Uterus (tissue), 4 donors: Measurements from ENCODE around the gene OPCML. TPM values are rescaled to one million over a fixed set of nuclear protein-coding genes. Genes with fewer than 3 reads are reported as not detected.

Experiments used
- DNase-seq, 2 donors: peaks; one replicate each; pipeline ENCODE4 v3.0.0-alpha.2; 2019 to 2020
- H3K27ac ChIP-seq, 2 donors: fragments of 200-600 bp; sonication (generic); 1 replicate in 1 of 2; 2 replicates in 1 of 2; pipeline ENCODE4 v1.5.1; 2016 to 2018
- H3K27me3 ChIP-seq, 2 donors: fragments of 200-600 bp; sonication (generic); one replicate each; pipeline ENCODE4 v1.5.1; 2018 to 2019; ENCODE audit warnings: control low read depth in 1 of 2
- H3K36me3 ChIP-seq, 2 donors: fragments of 200-600 bp; sonication (generic); one replicate each; pipeline ENCODE4 v1.5.1; 2019; ENCODE audit warnings: control low read depth in 1 of 2
- H3K4me1 ChIP-seq, 2 donors: fragments of 200-600 bp; sonication (generic); one replicate each; pipeline ENCODE4 v1.5.1; 2018 to 2019; ENCODE audit warnings: control low read depth in 1 of 2
- H3K4me3 ChIP-seq, 2 donors: fragments of 200-600 bp; sonication (generic); 1 replicate in 1 of 2; 2 replicates in 1 of 2; pipeline ENCODE4 v1.5.1; 2018 to 2019; ENCODE audit warnings: mild to moderate bottlenecking in 1 of 2
- H3K9me3 ChIP-seq, 2 donors: fragments of 200-600 bp; sonication (generic); one replicate each; pipeline ENCODE4 v1.5.1; 2019; ENCODE audit warnings: control low read depth in 1 of 2
- CTCF ChIP-seq, 4 experiments: fragments of 200-600 bp in 2 of 4; fragments of 450-650 bp in 2 of 4; sonication (generic) in 2 of 4; IDR thresholded peaks; one replicate each; pipeline ENCODE4 v1.5.1; 2016 to 2019; ENCODE audit warnings: antibody characterized with exemption in 4 of 4, mild to moderate bottlenecking in 2 of 4, moderate library complexity in 1 of 4
- POLR2A ChIP-seq, 2 donors: fragments of 450-650 bp; IDR thresholded peaks; one replicate each; pipeline ENCODE4 v1.6.1; 2016; ENCODE audit warnings: antibody characterized with exemption in 2 of 2, mild to moderate bottlenecking in 1 of 2, moderate library complexity in 1 of 2
- intact Hi-C: fragments of 100-400 bp; cut with DNase I; formaldehyde crosslinking; loops from one replicate; pipeline ENCODE4 v1.15.1; 2023; ENCODE audit warnings: low total_unique reads
- total RNA-seq, 4 donors: library from RNA; depleted of rRNA in 3 of 4; stranded (reverse); fragments of >200 nt in 3 of 4; gene quantifications; one replicate each; pipeline versions ENCODE4 v1.1.0 to v1.2.4, GENCODE V29; 2014 to 2023
- donor health status: DM: yes; HTN: yes; CAD: no.

OPCML gene
- total RNA-seq, 4 donors from 2014 or later = under 0.01 to 3.9 (median 1.7) TPM

GRCh38 chr11:132913295-132913694 is 619.0 kb downstream of the OPCML start:
- H3K27ac ChIP-seq = no peak overlapping the region
- DNase-seq = no peak
- TF ChIP-seq POLR2A (IDR thresholded peaks at IDR 0.05) = no peak
- TF ChIP-seq CTCF (IDR thresholded peaks at IDR 0.05) = no peak
- no peaks in the 10 kb centered on the region for H3K4me1 ChIP-seq
- no peaks in the 10 kb centered on the region for H3K36me3 ChIP-seq
- no peaks in the 10 kb centered on the region for H3K9me3 ChIP-seq
- H3K27me3 ChIP-seq = no peaks in the 10 kb centered on the region
- no peak overlapping the region for H3K4me3 ChIP-seq
- intact Hi-C loops = no loop called here

- H3K4me1 ChIP-seq = no peaks in the 10 kb centered on the region
- no peaks in the 10 kb centered on the region for H3K27me3 ChIP-seq
- H3K4me3 ChIP-seq = no peak overlapping the region
- intact Hi-C loops = no loop called here
- no peaks in the 10 kb centered on the region for H3K9me3 ChIP-seq
- DNase-seq = no peak
- no peak overlapping the region for H3K27ac ChIP-seq
- H3K36me3 ChIP-seq = no peaks in the 10 kb centered on the region
- TF ChIP-seq POLR2A (IDR thresholded peaks at IDR 0.05) (no peak), CTCF (IDR thresholded peaks at IDR 0.05) (no peak)
Measured at GRCh38 chr11:132911186-132911585, 621.1 kb downstream of the OPCML start.

- Histone ChIP-seq H3K4me3 (no peak overlapping the region), H3K36me3 (no peaks in the 10 kb centered on the region), H3K27me3 (no peaks in the 10 kb centered on the region), H3K27ac (no peak overlapping the region), H3K9me3 (no peaks in the 10 kb centered on the region), H3K4me1 (no peaks in the 10 kb centered on the region)
- intact Hi-C loops = no loop called here
- DNase-seq = no peak
- TF ChIP-seq POLR2A (IDR thresholded peaks at IDR 0.05) (no peak), CTCF (IDR thresholded peaks at IDR 0.05) (no peak)
Measured at GRCh38 chr11:132910011-132910760, 622.1 kb downstream of the OPCML start.

DNA sequence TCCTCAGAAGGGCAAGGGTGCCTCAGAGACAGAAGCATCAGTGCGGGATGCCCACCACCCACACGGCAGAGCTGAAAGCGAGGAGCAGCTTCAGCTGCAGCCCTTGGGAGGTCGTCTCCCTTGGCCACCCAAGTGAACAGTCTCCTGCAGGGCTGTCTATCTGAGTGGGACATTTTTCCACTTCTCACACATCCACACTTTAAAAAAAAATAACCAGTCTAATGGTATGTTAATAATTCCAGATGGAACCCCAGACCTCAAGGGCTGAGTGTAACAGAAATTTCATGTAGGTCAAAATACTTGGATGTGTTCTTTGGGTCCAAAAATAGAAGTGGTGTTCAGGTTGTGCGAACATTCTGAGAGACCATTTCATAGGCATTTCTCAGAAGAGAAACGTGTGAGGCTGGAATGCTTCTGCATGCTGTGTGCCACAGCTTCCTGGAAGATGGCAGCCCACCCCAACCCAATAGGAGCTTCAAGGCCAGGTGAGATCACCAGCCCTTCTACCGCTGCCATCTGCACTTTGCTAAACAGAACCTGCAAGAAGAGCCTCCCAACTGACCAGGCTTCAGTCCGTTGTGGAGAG is 623.2 kb downstream of the OPCML start:
- no peak for TF ChIP-seq POLR2A (IDR thresholded peaks at IDR 0.05)
- TF ChIP-seq CTCF (IDR thresholded peaks at IDR 0.05) = no peak
- H3K27me3 ChIP-seq = no peaks in the 10 kb centered on the region
- H3K4me3 ChIP-seq = no peak overlapping the region
- no peak overlapping the region for H3K27ac ChIP-seq
- DNase-seq = no peak
- intact Hi-C loops = no loop called here
- H3K4me1 ChIP-seq = no peaks in the 10 kb centered on the region
- H3K9me3 ChIP-seq = no peaks in the 10 kb centered on the region
- no peaks in the 10 kb centered on the region for H3K36me3 ChIP-seq

DNA sequence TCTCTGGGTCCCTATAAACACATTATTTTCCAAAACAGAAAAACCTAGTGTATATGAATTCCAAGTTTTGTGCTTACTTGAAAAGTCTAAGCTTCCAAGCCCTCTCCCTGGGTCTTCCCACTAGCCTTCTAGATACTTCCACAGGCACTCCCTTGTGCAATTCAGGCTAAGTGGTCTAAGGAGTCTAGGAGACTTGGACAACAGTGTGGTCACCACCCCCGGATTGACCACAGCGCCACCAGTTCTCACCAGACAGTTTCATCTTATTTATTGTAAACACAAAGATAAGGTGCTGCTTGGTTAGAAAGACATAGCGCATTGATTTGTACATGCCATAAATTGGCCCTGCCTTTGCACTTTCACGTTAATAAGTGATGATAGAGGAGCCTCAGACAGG is 623.9 kb downstream of the OPCML start:
- Histone ChIP-seq H3K4me3 (no peak overlapping the region), H3K9me3 (no peaks in the 10 kb centered on the region)

More for the DNA sequence above, 623.9 kb downstream of the OPCML start:
- intact Hi-C loops = no loop called here
- DNase-seq = no peak
- TF ChIP-seq POLR2A (IDR thresholded peaks at IDR 0.05) = no peak
- TF ChIP-seq CTCF (IDR thresholded peaks at IDR 0.05) = no peak
- Histone ChIP-seq H3K36me3 (no peaks in the 10 kb centered on the region), H3K27ac (no peak overlapping the region), H3K27me3 (no peaks in the 10 kb centered on the region), H3K4me1 (no peaks in the 10 kb centered on the region)
